ENCODE measurements around the gene MCOLN2. TPM values are rescaled to one million over a fixed set of nuclear protein-coding genes. Genes with fewer than 3 reads are reported as not detected.

MCOLN2 gene
- total RNA-seq, 1 experiment from 2014 or later, result not detected

DNA sequence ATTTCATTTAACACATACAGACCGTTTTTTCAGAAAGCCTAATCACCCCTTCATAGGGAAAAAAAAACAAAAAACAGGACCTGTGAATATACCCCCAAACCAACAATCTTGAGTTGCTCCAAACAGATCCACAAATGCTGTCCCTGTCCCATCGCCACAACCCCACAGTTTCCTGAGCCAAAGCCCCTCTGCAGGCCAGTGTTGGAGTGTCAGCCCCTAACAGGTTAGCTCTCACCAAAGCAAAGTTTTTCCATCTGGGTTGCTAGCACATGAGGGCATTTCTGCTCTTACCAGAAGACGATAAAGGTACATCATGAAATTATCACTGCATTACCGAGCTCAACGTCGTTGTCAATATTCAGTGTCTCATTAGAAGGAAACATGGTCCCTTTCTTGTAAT, 40.8 kb downstream of the MCOLN2 start:
- Histone ChIP-seq H2AFZ (no peak overlapping the region), H3K27me3 (ENCODE audit: insufficient read depth, low read depth) (no peaks in the 10 kb centered on the region), H3K36me3 (ENCODE audit: low read depth) (no peaks in the 10 kb centered on the region), H4K20me1 (ENCODE audit: insufficient read depth) (no peaks in the 10 kb centered on the region), H3K4me3 (no peak overlapping the region), H3K9me3 (ENCODE audit: insufficient read depth, low read depth) (no peaks in the 10 kb centered on the region), H3K27ac (no peak overlapping the region), H3F3A (ENCODE audit: insufficient read depth, low read depth) (peaks cover 7% of the 10 kb centered on the region; the same call in 1 of the 2 replicates), H3K9me2 (ENCODE audit: insufficient read depth) (no peaks in the 10 kb centered on the region), H3K4me2 (no peak overlapping the region), H3K4me1 (replicated peaks; ENCODE audit: insufficient read depth) (peaks cover 13% of the 10 kb centered on the region), H3K79me2 (ENCODE audit: low read depth) (no peaks in the 10 kb centered on the region)
- TF ChIP-seq EZH2 (IDR thresholded peaks at IDR 0.05; ENCODE audit: low read depth), result no peak
- TF ChIP-seq, protein P1, sequence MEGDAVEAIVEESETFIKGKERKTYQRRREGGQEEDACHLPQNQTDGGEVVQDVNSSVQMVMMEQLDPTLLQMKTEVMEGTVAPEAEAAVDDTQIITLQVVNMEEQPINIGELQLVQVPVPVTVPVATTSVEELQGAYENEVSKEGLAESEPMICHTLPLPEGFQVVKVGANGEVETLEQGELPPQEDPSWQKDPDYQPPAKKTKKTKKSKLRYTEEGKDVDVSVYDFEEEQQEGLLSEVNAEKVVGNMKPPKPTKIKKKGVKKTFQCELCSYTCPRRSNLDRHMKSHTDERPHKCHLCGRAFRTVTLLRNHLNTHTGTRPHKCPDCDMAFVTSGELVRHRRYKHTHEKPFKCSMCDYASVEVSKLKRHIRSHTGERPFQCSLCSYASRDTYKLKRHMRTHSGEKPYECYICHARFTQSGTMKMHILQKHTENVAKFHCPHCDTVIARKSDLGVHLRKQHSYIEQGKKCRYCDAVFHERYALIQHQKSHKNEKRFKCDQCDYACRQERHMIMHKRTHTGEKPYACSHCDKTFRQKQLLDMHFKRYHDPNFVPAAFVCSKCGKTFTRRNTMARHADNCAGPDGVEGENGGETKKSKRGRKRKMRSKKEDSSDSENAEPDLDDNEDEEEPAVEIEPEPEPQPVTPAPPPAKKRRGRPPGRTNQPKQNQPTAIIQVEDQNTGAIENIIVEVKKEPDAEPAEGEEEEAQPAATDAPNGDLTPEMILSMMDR (conservative IDR thresholded peaks at IDR 0.05), result no peak
- intact Hi-C loops (cut with micrococcal nuclease; ENCODE audit: unreplicated experiment), result no loop called here
- CTCF ChIA-PET, result interaction anchor here (0.6 kb wide), 1 partner anchor 11 kb away, joined by 3 read pairs; no protein-coding TSS in a partner anchor
- no TSS peak for BruUV-seq (replicated peaks)
- DNase-seq, result no peak
- POLR2A ChIA-PET (ENCODE audit: unreplicated experiment), result no interaction called here

DNA sequence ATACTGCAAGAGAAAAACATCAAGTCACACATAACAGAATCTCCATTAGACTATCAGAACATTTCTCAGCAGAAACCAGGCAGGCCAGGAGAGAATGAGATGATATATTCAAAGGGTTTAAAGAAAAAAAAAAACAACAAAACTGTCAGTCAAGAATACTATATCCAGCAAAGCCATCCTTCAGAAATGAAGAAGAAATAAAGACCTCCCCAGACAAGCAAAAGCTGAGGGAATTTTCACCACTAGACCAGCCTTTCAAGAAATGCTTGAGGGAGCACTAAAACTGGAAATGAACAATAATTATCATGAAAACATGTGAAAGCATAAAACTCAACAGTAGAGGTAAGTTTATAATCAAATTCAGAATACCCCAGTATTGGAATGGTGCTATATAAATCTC, 47.2 kb downstream of the MCOLN2 start:
- CTCF ChIA-PET, result no interaction called here
- intact Hi-C loops (cut with micrococcal nuclease; ENCODE audit: unreplicated experiment), result loop anchor here (10.0 kb wide), 2 partner anchors 95 to 745 kb away; partner anchors contain the start of gene MCOLN3
- POLR2A ChIA-PET (ENCODE audit: unreplicated experiment), result no interaction called here

DNA sequence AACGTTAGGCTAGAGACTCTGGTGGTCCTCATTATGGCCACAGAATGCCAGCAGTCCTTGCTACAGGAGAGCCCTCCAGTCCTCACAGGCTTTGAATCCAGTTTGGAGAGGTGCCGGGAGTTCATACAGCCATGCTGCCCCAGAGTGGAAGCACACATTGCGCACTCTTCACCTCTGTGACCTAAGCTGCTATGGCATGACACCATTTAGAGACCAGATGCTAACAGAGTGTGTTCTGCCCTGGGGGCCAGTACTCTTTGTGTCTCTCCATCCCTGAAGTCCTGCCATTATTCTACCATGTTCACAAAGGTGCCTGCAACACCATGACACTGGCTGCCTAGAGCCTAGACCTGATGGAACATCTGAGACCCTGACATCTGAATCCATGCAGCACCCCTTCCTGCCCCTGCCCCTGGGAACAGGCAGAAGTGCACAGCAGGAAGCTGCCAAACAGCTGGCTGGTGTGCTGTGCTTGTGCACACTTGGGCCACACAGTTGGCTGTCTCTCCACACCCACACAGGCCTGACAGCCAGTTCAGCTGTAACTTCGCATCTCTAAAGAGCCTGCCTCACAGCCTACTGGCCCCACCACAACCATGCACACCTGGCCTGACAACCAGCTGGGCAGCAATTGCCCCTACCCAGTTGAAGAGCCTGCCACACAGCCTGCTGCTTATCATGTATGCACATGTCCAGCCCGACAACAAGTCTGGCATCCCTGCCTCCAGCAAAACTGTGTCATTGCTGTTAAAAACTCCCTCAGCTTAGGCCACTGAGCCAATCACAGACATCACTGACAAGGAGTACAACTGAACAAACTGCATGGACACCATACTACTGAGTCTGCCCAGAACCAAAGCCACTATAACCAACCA, 49.1 kb downstream of the MCOLN2 start:
- Histone ChIP-seq H3K27ac (no peak overlapping the region), H3K4me1 (replicated peaks; ENCODE audit: insufficient read depth) (peaks cover 10% of the 10 kb centered on the region; the same call in 1 of the 2 replicates), H2AFZ (no peak overlapping the region), H3K4me2 (no peak overlapping the region), H3K36me3 (ENCODE audit: low read depth) (no peaks in the 10 kb centered on the region), H4K20me1 (ENCODE audit: insufficient read depth) (no peaks in the 10 kb centered on the region), H3K27me3 (ENCODE audit: insufficient read depth, low read depth) (no peaks in the 10 kb centered on the region), H3K9me3 (ENCODE audit: insufficient read depth, low read depth) (no peaks in the 10 kb centered on the region), H3K9me2 (ENCODE audit: insufficient read depth) (no peaks in the 10 kb centered on the region), H3K4me3 (no peak overlapping the region), H3K79me2 (ENCODE audit: low read depth) (no peaks in the 10 kb centered on the region), H3F3A (ENCODE audit: insufficient read depth, low read depth) (no peaks in the 10 kb centered on the region)
- ChIA-PET POLR2A (ENCODE audit: unreplicated experiment) (no interaction called here), CTCF (interaction anchor here (0.5 kb wide), 1 partner anchor 294 kb away, joined by 4 read pairs; no protein-coding TSS in a partner anchor)
- intact Hi-C loops (cut with micrococcal nuclease; ENCODE audit: unreplicated experiment), result loop anchor here (10.0 kb wide), 2 partner anchors 97 to 747 kb away; partner anchors contain the start of gene MCOLN3
- no TSS peak for BruUV-seq (replicated peaks)
- TF ChIP-seq, protein P1 (conservative IDR thresholded peaks at IDR 0.05), result no peak
- no peak for TF ChIP-seq EZH2 (IDR thresholded peaks at IDR 0.05; ENCODE audit: low read depth)
- no peak for DNase-seq

More for the DNA sequence above, 47.2 kb downstream of the MCOLN2 start:
- no peak overlapping the region for H3K4me3 ChIP-seq
- DNase-seq, result no peak
- TF ChIP-seq EZH2 (IDR thresholded peaks at IDR 0.05; ENCODE audit: low read depth), result no peak
- TF ChIP-seq, protein P1 (conservative IDR thresholded peaks at IDR 0.05), result no peak
- no peaks in the 10 kb centered on the region for H3K9me2 ChIP-seq (ENCODE audit: insufficient read depth)
- no peak overlapping the region for H2AFZ ChIP-seq
- peaks cover 10% of the 10 kb centered on the region; the same call in 1 of the 2 replicates for H3K4me1 ChIP-seq (replicated peaks; ENCODE audit: insufficient read depth)
- H3K36me3 ChIP-seq (ENCODE audit: low read depth), result no peaks in the 10 kb centered on the region
- no peaks in the 10 kb centered on the region for H3K9me3 ChIP-seq (ENCODE audit: insufficient read depth, low read depth)
- H4K20me1 ChIP-seq (ENCODE audit: insufficient read depth), result no peaks in the 10 kb centered on the region
- no peaks in the 10 kb centered on the region for H3F3A ChIP-seq (ENCODE audit: insufficient read depth, low read depth)
- no TSS peak for BruUV-seq (replicated peaks)
- H3K27ac ChIP-seq, result no peak overlapping the region
- no peak overlapping the region for H3K4me2 ChIP-seq
- H3K27me3 ChIP-seq (ENCODE audit: insufficient read depth, low read depth), result no peaks in the 10 kb centered on the region
- no peaks in the 10 kb centered on the region for H3K79me2 ChIP-seq (ENCODE audit: low read depth)

Data from PC-9 (cell line).